ENCODE results near the gene ABCC3. TPM values are rescaled to one million over a fixed set of nuclear protein-coding genes. Genes with fewer than 3 reads are reported as not detected.

Gene ABCC3
- total and polyA plus RNA-seq, 9 of the 15 experiments (the other 6 are each of a cell fraction or from before 2014, with no cell fraction given) = 0.03 to 1.6 (median 0.42) TPM; not detected in 5

GRCh38 chr17:50715471-50715870 lies 80.8 kb downstream of the ABCC3 start:
- in situ Hi-C loops (cut with MboI) (no loop called here), intact Hi-C loops (cut with micrococcal nuclease) (no loop called here)
- no peak for FAIRE-seq
- Histone ChIP-seq H4K20me1 (replicated peaks; ENCODE audit: control insufficient read depth, insufficient read depth, low read length) (peaks cover 2% of the 10 kb centered on the region; the same call in 1 of the 2 replicates), H3K4me1 (replicated peaks in 1 of 2; ENCODE audit: control insufficient read depth in 2 of 2, insufficient read depth in 2 of 2, low read length in 2 of 2) (peaks cover 6 to 10% of the 10 kb centered on the region in 2 experiments; a peak in 4 of 5 replicates), H3K9me1 (ENCODE audit: control insufficient read depth, insufficient read depth, low read length) (no peaks in the 10 kb centered on the region), H3K27ac (ENCODE audit: extremely low read depth, low read depth, low read length) (no peak overlapping the region), H3K36me3 (ENCODE audit: control insufficient read depth, insufficient read depth, low read length) (no peaks in the 10 kb centered on the region), H3K79me2 (ENCODE audit: control insufficient read depth, insufficient read depth, low read length) (peaks cover 20% of the 10 kb centered on the region), H3K9ac (ENCODE audit: insufficient read depth in 1 of 2, low read depth in 2 of 2, low read length in 2 of 2) (no peak overlapping the region), H2AFZ (ENCODE audit: low read depth, low read length) (no peak overlapping the region), H3K27me3 (ENCODE audit: control insufficient read depth in 2 of 2, insufficient read depth in 2 of 2, low read length in 2 of 2) (no peaks in the 10 kb centered on the region), H3K4me2 (ENCODE audit: insufficient read depth, low read length) (no peak overlapping the region), H3K4me3 (no peak overlapping the region), H3K9me3 (replicated peaks; ENCODE audit: control insufficient read depth, insufficient read depth, low read depth, low read length) (no peaks in the 10 kb centered on the region)
- ATAC-seq = no peak
- ChIA-PET POLR2A (interaction anchor here (0.7 kb wide), 1 partner anchor 159 kb away, joined by 3 read pairs; no protein-coding TSS in a partner anchor), CTCF (ENCODE audit: low intra/inter-chr PET ratio) (no interaction called here)
- TF ChIP-seq HDAC3 (IDR thresholded peaks at IDR 0.05; ENCODE audit: borderline replicate concordance, partially characterized antibody) (no peak), HMG20A (CRISPR knock-in tag; conservative IDR thresholded peaks at IDR 0.05) (no peak), ZNF239 (CRISPR knock-in tag; IDR thresholded peaks at IDR 0.05) (no peak), CEBPG (CRISPR knock-in tag; IDR thresholded peaks at IDR 0.05) (no peak), CEBPG (tag; conservative IDR thresholded peaks at IDR 0.05 in 1 of 2, IDR thresholded peaks at IDR 0.05 in 1 of 2) (no peak), ZNF398 (CRISPR knock-in tag; IDR thresholded peaks at IDR 0.05) (no peak), KLF1 (tag; IDR thresholded peaks at IDR 0.05) (no peak), TGIF2 (CRISPR knock-in tag; IDR thresholded peaks at IDR 0.05) (no peak), NFIX (CRISPR knock-in tag; IDR thresholded peaks at IDR 0.05; ENCODE audit: low read depth) (no peak), ZNF511 (CRISPR knock-in tag; IDR thresholded peaks at IDR 0.05) (no peak), TAL1 (IDR thresholded peaks at IDR 0.05) (no peak), ATF1 (CRISPR knock-in tag; IDR thresholded peaks at IDR 0.05) (no peak), ATF1 (tag; IDR thresholded peaks at IDR 0.05) (no peak), RUNX1 (IDR thresholded peaks at IDR 0.05; ENCODE audit: low read depth) (no peak), RBM15 (IDR thresholded peaks at IDR 0.05; ENCODE audit: insufficient read depth, low read length) (no peak), MAFK (IDR thresholded peaks at IDR 0.05; ENCODE audit: low read length) (no peak), SRSF9 (IDR thresholded peaks at IDR 0.05; ENCODE audit: borderline replicate concordance, low read depth, low read length) (no peak), TAF7 (tag; IDR thresholded peaks at IDR 0.05) (no peak), CHD1 (IDR thresholded peaks at IDR 0.05; ENCODE audit: low read length) (no peak)
- TF ChIP-seq, protein P1, sequence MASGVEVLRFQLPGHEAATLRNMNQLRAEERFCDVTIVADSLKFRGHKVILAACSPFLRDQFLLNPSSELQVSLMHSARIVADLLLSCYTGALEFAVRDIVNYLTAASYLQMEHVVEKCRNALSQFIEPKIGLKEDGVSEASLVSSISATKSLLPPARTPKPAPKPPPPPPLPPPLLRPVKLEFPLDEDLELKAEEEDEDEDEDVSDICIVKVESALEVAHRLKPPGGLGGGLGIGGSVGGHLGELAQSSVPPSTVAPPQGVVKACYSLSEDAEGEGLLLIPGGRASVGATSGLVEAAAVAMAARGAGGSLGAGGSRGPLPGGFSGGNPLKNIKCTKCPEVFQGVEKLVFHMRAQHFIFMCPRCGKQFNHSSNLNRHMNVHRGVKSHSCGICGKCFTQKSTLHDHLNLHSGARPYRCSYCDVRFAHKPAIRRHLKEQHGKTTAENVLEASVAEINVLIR (CRISPR knock-in tag; IDR thresholded peaks at IDR 0.05) = no peak
- TF ChIP-seq, protein P2, sequence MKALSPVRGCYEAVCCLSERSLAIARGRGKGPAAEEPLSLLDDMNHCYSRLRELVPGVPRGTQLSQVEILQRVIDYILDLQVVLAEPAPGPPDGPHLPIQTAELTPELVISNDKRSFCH (CRISPR knock-in tag; IDR thresholded peaks at IDR 0.05) = no peak
- TF ChIP-seq, protein P2 (tag; IDR thresholded peaks at IDR 0.05) = no peak
- BruUV-seq (replicated peaks) = no TSS peak
- 87% methylated on average over 3 of the region's 3 CpGs for WGBS (ENCODE audit: insufficient coverage, low coverage, missing lambda C conversion rate)
- DNase-seq (ENCODE audit: extremely low read depth in 1 of 4, low spot score in 3 of 4) = no peak
